Glomerular endothelial cell (primary cell): Measurements from ENCODE around the gene LDLRAD4. TPM values are rescaled to one million over a fixed set of nuclear protein-coding genes. Genes with fewer than 3 reads are reported as not detected.

Experiments
- DNase-seq: peaks from one replicate; pipeline ENCODE4 v3.0.0-alpha.2; 2011; ENCODE audit warnings: low read depth, low spot score; ENCODE audit errors: extremely low read depth
- total RNA-seq: library from RNA; depleted of rRNA; stranded (reverse); fragments of >200 nt; gene quantifications from 2 replicates; pipeline ENCODE4 v1.2.3, GENCODE V29; 2015

LDLRAD4 gene
- total RNA-seq, 1 donor from 2014 or later: 13.4 TPM

DNA sequence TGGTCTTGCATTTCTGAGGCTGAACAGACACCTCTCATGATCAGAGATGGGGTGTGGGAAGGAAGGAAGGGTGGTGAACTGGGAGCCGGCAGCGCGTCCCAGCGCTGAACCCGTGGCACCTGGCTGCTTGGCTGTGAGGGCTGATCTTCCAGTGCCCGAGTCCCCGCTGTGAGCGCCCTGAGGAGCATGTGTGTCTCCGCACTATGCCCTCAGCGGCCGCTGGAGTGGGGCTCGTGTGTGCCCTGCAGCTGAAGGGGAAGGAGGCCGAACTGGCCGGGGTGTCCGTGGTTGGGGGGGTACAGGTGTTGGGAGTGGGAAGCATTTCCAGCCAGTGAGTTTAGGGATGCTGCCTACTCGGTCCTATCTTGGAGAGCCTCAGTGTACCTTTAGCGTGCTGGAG is 82.2 kb downstream of the LDLRAD4 start:
- no peak for DNase-seq

DNA sequence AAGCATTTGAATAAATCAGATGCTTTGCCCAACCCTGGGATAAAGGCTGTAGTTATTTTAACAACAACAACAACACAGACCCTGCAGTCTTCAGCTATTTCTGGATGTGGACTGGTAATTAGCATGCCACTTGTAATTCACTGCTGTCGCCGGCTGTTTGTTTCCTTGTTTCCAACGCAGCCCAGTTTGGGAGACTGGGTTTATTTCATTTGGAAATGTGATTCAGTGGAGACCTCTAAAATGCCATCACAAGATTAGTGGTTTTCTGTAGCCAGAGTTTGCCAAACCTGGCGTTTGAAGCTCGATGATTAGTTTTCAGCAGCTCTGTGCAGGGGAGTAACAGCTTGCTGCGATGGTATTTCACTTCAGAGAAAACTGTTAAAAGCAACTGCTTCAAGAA is 83.5 kb downstream of the LDLRAD4 start:
- DNase-seq: no peak

DNA sequence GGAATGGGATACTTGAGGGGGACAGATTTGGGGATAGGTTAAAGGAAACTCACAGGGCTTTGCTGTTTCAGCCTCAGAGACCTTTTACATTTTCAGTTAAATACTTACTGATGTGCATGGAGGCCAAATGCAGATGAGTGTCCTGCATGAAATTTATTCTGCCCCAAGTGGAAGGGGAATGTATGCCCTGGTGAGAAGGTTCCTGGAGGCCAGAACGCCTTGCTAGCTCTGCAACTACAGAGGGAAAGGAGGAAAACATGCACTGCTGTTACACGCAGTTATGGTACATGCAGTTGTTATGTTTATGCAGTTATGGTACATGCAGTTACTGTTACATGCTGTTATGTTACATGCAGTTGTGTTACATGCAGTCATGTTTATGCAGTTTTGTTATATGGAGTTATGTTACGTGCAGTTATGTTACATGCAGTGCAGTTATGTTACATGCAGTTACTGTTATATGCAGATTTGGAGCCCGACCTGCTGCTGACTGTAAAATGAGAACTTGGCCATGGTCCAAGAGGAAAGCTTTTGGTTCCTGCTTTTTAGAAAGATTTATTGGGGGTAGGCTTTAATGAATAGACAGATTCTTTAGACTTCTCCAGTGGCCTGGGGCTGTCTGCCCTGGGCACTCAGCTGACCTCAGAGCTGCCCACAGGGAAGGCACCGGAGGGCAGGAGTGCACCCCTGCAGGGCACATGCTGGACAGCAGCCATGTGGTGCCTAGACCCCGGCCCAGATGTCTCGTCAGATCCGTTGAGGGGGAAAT is 84.1 kb downstream of the LDLRAD4 start:
- DNase-seq: no peak

DNA sequence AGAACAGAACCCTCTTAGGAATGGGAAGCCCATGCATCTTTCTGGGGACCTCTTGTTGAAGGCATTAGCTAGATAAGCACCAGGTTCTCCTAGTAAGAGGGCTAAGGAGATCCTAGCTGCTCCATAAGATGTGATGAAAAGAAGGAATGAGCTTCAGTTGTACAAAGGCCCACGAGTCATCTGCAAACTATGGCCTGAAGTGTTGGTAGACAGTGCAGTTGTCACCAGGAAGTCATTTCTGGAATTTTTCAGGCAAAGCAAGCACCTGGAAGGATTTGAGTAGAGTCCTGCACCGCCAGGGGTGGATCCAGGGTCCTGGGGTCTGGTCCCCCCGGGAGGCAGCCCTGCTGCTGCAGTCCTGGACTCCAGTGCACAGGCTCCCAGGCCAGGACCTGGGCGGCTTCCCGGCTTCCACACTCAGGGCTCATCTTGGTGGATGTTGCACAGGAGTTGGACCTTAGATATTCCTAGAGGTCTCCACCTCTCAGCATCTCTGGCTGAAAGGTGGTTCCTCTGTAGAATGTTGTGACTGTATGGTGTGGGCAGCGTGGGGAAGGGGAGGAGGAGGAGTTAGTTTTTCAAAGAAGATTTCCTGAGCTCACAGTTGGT is 85.3 kb downstream of the LDLRAD4 start:
- no peak for DNase-seq

DNA sequence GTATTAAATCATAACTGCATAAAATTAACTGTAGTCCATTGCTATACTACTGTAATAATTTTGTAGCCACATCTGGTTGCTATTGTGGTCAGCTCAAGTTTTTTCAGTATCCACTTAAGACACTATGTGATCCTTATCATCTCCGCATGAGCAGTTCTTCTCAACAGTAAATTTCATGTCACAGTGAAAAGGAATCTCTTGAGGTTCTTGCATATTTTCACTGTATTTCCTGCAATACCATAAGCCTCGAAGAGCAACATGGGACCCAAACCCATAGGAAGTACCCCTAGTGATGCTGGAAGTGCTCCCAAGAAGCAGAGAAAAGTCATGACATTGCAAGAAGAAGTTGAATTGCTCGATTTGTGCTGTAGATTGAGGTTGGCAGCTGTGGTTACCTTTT is 86.7 kb downstream of the LDLRAD4 start:
- DNase-seq: no peak

DNA sequence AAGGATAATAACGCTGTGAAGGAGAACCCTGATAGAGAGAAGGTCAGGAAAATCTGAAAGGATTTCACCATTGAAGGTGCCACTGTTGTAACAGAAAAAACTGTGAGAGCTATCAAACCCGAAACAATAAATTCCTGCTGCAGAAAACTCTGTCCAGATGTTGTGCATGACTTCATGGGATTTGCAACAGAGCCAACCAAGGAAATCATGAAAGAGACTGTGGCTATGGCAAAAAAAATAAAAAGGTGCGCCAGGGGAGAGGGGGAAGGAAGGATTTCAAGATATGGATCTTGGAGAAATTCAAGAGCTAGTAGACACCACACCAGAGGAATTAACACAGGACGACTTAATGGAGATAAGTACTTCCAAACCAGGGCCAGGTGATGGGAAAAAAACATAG is 88.0 kb downstream of the LDLRAD4 start:
- no peak for DNase-seq

DNA sequence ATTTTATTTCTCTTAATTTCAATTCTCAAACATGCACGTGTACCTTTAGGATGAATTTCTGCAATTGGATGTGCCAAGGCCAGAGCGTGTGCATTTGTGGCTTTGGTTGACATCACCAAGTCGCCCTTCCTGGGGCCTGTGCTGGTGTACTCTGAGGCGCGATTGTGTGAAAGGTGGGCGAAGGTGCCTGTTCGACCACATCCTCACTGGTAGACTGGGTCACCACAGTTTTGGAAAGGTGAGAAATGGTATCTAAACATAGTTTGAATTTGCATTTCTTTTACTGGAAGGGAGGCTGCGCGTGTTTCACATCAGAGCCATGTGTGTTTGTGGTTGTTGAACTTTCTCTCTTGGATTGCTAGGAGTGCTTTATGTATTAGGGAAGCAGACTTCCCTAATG is 89.8 kb downstream of the LDLRAD4 start:
- DNase-seq: no peak

DNA sequence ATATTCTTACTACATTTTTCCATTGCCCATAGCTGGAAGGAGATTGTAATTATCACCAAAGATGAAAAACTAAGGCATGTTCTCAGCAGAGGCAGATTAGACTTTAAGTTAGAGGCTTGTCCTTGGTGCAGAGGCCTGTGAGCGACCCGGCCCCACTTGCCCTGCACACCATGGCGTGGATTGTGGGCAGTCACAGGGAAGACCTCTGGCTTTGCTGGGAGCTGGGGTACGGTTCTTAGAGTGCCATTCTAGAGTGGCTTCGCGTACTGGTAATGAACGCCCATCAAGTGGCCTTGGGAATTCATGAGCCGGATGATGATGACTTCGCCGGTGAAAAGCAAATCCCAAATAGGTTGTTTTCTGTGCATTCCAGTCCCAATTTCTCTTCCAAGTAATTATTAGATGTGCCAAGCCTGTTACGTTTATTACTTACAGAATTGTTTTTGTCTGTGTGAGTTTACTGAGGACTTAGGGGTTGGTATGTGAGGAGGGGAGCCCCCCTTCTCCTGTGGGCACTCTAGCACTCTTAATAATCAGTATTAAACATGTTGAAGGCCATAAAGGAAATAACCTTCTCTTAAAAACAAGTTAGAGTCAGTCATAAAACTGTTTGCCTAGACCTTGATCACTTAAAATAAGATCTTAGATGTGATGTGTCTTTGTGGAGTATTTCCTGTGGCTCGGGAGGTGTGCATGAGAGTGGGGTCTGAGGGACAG is 90.6 kb downstream of the LDLRAD4 start:
- no peak for DNase-seq

DNA sequence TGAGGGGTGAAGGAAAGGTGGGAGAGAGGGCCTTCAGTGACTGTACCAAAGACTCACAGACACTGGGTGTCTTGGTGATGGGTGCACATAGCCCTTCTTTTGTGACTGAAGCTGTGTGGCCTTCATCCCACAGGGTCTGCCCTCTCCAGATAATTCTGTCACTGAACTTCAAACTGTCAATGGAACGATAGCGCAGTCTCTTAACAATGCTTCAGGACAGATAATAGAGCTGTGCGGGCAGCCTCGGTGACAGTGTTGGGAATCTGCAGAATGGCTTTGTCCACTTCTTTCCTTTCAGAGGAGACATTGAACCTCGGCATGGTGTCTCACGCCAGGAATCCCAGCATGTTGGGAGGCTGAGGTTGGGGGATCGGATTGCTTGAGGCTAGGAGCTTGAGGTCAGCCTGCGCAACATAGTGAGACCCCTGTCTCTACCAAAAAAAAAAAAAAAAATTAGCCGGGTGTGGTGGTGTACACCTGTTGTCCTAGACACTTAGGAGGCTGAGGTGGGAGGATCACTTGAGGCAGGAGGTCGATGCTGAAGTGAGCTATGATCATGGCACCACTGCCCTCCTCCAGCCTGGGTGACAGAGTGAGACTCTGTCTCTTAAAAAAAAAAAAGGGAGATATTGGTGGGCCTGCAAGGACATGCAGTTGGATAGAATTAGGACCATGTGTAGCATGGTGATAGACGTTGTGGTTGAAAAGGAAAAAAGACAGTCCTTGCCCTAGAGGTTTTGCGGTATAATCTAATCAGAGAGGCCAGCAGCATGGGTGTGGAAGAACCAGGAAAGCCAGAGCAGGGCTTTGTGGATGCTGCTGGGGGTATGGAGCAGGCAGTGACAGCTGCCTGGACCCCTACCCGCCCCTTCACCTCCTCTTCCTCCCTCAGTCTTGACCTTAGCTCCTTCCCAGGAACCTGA is 91.4 kb downstream of the LDLRAD4 start:
- no peak for DNase-seq

DNA sequence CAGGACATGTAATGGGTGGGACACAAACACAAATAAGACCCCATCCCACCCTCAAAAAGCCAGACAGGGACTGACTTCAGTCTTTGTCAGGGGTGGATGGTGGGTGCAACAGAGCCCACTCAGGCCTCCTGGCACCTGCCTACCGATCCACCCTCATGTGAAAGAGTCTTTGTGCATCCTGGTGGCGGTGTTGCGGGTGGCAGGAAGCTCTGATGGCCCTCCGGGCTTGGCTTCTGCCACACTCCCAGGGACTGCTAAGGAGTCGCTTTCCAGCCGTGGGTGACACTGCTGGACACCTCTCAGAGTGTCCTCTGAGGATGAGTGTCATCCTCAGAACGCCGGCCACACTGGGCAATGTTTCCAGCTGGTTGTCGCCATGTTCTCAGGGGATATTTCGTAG is 92.6 kb downstream of the LDLRAD4 start:
- DNase-seq: no peak

DNA sequence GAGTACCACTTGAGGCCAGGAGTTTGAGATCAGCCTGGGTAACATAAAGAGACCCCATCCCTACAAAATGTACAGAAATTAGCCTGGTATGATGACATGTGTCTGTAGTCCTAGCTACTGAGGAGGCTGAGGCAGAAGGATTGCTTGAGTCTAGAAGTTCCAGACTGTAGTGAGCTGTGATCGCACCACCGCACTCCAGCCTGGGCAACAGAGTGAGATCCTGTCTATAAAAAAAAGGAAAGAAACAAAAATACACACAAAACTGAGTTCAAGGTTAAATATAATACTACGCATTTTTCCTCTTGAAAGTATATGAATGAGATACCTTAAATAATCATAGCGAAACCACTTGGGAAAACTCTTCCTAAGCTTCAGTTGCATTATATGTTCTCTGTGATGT is 94.0 kb downstream of the LDLRAD4 start:
- no peak for DNase-seq

DNA sequence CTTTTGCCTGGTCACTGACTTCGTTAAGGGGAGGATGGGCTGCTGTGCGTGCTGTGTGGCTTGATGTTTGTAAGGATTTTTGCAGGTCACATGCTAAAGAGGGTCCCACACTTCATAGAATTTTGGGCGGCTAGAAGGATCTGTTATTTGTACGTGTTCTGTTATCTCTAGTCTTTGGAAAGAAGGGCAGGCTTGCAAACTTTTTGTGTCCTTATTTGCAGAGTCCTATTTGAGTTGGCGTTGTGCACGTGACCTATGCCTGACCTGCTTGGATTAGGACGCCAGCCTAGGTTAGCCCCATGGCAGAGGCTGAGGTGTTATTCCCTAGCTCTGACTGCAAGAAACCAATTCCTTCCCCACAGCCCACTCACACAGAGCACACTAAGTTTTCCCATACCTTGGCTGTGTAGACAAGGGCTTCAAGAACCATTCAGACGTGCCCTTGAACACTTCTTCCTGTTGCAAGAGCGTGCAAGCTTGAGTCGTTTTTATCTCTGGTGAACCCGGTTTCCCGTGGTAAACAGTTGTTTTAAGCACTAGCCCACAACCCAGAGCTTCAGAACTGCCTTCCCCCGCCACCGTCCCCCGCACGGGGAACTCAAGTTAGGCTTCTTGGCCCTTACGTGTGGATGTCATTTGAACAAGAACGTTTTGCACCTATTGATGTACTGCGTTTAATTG is 94.6 kb downstream of the LDLRAD4 start:
- DNase-seq: no peak

DNA sequence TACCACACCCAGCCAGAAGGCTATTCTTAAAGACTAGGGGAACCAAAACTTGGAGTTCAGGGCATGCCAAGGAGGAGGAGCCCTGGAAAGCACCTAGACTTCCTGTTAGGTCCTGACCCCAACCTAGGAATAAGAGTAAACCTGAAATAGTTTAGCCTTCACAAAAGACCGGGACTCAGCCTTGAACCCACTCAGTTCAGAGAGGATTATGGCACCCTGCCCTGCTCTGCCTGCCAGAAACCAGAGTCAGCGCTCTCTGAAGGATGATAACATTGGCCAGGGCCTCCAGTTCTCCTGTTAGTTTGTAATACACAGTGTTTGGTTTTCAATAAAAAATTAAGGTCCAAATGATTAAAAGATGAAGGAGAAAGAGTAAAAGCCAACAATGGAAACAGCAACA is 96.4 kb downstream of the LDLRAD4 start:
- DNase-seq: no peak

DNA sequence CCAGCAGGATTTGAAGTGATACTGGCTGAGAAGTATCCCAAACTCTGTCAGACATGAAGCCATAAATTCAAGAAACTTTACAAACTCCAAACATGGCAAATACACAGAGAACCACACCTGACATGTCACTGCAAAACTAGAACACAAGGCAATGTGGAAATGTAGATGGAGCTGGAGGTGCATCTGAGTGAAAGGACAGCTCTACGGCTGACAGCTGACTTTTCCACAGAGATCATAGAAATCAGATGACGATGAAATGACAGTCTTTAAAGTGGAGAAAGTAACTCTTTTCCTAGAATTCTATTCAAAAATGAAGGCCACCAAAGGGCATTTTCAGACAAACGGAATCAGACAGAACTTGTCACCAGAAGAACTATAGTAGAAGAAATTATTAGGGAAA is 97.5 kb downstream of the LDLRAD4 start:
- no peak for DNase-seq

DNA sequence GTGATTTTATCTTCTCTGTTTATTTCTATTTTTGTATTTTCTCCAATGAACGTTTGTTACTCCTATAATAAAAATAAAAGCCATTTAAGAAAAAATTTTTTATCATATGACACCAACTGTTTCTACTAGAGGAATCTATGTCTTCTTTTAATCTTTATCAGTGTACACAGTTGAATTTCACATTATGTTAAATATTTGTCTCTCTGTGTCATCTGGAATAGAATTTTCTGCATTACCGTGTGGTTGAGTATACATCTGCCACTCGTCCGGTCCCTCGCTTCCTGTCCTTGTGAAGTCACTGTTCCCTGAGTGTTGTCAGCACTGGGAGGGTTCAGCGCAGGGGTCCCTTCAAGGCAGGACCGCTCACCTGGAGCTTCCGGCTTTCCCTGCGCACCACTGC is 99.2 kb downstream of the LDLRAD4 start:
- no peak for DNase-seq

DNA sequence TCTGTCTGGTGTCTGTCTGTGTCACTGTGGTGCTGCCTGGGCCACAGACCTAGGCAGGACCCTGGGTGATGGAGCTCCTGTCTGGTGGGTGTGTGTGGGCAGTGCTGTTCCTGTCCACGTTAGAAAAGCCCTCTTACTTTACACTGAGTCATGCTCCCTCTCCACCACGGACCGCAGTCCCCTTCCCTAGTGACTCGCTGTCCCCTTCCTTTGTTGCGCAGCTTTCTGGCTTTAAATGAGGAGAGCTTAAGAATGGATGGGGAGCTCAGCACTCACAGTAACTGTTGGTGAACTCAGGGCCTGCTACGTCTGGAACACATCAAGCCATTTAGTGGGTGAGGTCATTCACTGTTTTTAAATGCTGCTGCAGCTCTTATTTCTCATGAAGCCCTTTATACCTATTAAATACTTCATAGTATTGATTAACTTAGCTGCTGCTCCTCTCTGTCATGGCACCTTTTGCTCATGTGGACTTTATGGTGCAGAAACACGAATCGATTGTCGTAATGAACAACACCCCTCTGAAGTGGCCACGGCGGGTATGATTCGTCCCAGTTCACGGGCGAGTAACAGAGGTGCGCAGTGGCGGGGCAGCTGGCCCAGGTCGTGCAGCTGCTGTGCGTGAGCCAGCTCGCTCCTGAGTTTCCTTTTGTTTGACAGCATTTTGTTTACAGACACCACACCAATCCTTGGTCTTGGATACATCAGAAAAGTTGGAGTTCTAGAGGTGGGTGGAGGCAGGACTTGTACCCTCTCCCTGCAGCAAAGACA is 100.4 kb downstream of the LDLRAD4 start:
- DNase-seq: no peak

DNA sequence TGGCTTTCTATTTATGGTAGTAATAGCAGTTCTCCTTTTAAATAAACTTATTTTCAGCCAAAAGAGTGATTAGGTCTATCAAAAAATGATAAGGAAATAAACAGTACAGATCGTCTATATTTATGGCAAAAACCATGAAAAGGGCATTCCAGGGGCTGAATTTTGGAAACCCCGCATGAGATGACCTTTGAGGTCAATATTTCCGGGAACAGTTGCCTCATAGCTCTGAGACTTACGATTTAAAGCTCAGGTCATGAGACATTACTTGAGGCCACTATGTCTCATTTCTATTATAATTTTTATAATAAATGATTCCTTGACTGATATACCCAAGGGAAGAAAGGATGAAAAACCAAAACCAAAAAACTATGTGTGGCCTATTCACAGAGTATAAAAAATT is 101.1 kb downstream of the LDLRAD4 start:
- DNase-seq: no peak

DNA sequence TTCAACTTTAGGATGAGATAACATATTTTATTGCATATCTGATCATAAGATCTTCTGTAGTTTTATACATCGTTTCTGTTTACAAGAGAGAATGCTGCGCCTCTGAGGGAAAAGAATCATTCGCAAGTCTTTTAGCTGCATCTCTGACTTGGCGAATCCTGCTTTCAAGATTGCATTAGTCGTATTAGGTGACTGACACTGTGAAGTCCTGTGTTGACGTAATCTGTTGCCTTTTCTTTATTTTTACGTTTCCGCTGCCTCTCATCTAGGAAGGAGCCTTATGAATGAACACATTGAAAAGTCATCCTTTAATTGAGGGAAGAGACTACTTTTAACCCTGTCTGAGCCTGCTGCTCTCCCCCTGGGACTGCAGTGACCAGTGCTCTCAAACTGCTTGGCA is 101.5 kb downstream of the LDLRAD4 start:
- no peak for DNase-seq

DNA sequence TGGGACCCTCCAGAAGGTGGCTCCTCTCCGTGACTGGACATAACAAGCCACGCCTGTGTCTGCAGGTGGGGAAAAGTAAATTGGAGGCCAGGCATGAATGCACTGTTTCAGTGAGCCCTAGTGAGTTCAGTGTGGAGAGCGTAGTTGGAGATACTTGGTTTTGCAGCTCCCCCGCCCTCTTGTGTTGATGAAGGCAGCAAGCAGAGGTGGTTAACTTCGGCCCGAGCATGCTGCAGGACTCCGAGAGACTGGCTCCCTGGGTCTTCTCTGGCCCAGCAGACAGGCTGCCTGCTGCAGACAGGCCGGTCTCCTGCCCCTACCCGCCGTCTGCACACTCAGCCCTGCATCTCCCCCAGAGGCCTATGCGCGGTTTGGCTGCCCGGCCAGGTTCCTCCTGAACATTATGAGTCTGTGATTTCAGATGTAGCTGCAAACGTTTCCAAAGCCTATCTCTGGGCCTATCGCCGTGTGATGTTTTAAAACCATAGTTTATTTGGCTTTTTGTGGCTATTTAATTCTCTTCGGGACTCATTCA is 102.4 kb downstream of the LDLRAD4 start:
- DNase-seq: no peak
